Measurements from ENCODE around the gene SSC4D. TPM values are rescaled to one million over a fixed set of nuclear protein-coding genes. Genes with fewer than 3 reads are reported as not detected.

The SSC4D gene
- total and polyA plus RNA-seq, 9 of the 15 experiments (the other 6 are each of a cell fraction or from before 2014, with no cell fraction given) = 0.06 to 1.1 (median 0.85) TPM; not detected in 1

- TF ChIP-seq HIVEP1 (CRISPR knock-in tag; IDR thresholded peaks at IDR 0.05) = no peak
- TF ChIP-seq, protein P1, sequence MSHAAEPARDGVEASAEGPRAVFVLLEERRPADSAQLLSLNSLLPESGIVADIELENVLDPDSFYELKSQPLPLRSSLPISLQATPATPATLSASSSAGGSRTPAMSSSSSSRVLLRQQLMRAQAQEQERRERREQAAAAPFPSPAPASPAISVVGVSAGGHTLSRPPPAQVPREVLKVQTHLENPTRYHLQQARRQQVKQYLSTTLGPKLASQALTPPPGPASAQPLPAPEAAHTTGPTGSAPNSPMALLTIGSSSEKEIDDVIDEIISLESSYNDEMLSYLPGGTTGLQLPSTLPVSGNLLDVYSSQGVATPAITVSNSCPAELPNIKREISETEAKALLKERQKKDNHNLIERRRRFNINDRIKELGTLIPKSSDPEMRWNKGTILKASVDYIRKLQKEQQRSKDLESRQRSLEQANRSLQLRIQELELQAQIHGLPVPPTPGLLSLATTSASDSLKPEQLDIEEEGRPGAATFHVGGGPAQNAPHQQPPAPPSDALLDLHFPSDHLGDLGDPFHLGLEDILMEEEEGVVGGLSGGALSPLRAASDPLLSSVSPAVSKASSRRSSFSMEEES (CRISPR knock-in tag; IDR thresholded peaks at IDR 0.05) = no peak
- no peak for TF ChIP-seq KDM4B (IDR thresholded peaks at IDR 0.05; ENCODE audit: borderline replicate concordance in 2 of 2, low read depth in 1 of 2)
Observed at GRCh38 chr7:76343931-76344321, 65.6 kb downstream of the SSC4D start (continued).

- intact Hi-C loops (cut with micrococcal nuclease) = no loop called here
- peaks cover 100% of the 10 kb centered on the region for H3K79me2 ChIP-seq (ENCODE audit: control insufficient read depth, insufficient read depth, low read length)
- no TSS peak for BruUV-seq (replicated peaks)
- no peaks in the 10 kb centered on the region for H3K9me1 ChIP-seq (ENCODE audit: control insufficient read depth, insufficient read depth, low read length)
- H3K4me3 ChIP-seq = no peak overlapping the region
- no peak overlapping the region for H3K27ac ChIP-seq (ENCODE audit: extremely low read depth, low read depth, low read length)
- CTCF ChIA-PET (ENCODE audit: low intra/inter-chr PET ratio) = interaction anchor here (0.6 kb wide), 1 partner anchor 160 kb away, joined by 4 read pairs; no protein-coding TSS in a partner anchor
- H3K27me3 ChIP-seq (ENCODE audit: control insufficient read depth in 2 of 2, insufficient read depth in 2 of 2, low read length in 2 of 2) = no peaks in the 10 kb centered on the region
- DNase-seq (ENCODE audit: extremely low read depth in 1 of 4, low spot score in 3 of 4) (no peak), ATAC-seq (peak; percentile 5; the same call in 2 of the 3 replicates), FAIRE-seq (no peak)
- in situ Hi-C loops (cut with MboI) = no loop called here
- H3K4me1 ChIP-seq (replicated peaks in 1 of 2; ENCODE audit: control insufficient read depth in 2 of 2, insufficient read depth in 2 of 2, low read length in 2 of 2) = peaks cover 6 to 24% of the 10 kb centered on the region in 2 experiments; a peak in 4 of 5 replicates
- POLR2A ChIA-PET = interaction anchor here (0.5 to 2.8 kb wide), 12 partner anchors 9 to 173 kb away, joined by 3 to 12 read pairs (median 3); partner anchors contain the start of gene YWHAG
- no peaks in the 10 kb centered on the region for H3K9me3 ChIP-seq (replicated peaks; ENCODE audit: control insufficient read depth, insufficient read depth, low read depth, low read length)
- no peak overlapping the region for H3K4me2 ChIP-seq (ENCODE audit: insufficient read depth, low read length)
- peaks cover 31% of the 10 kb centered on the region for H4K20me1 ChIP-seq (replicated peaks; ENCODE audit: control insufficient read depth, insufficient read depth, low read length)
- H2AFZ ChIP-seq (ENCODE audit: low read depth, low read length) = no peak overlapping the region
- no peak overlapping the region for H3K9ac ChIP-seq (ENCODE audit: insufficient read depth in 1 of 2, low read depth in 2 of 2, low read length in 2 of 2)
- WGBS (ENCODE audit: insufficient coverage, low coverage, missing lambda C conversion rate) = 82% methylated on average over 6 of the region's 6 CpGs
- peaks cover 94% of the 10 kb centered on the region for H3K36me3 ChIP-seq (ENCODE audit: control insufficient read depth, insufficient read depth, low read length)
- TF ChIP-seq RAD51 (IDR thresholded peaks at IDR 0.05; ENCODE audit: borderline replicate concordance, low read depth) (peak; percentile 84), JUND (IDR thresholded peaks at IDR 0.05; ENCODE audit: borderline replicate concordance, low read depth, low read length) (peak; percentile 3; the same call in 1 of the 2 replicates), JUND (tag; IDR thresholded peaks at IDR 0.05; ENCODE audit: borderline replicate concordance, low read depth, low read length) (no peak), RAD21 (CRISPR knock-in tag; conservative IDR thresholded peaks at IDR 0.05 in 1 of 2, IDR thresholded peaks at IDR 0.05 in 1 of 2) (no peak), SAFB (IDR thresholded peaks at IDR 0.05; ENCODE audit: borderline replicate concordance, low read depth, low read length) (no peak), EHMT2 (IDR thresholded peaks at IDR 0.05) (0 out of 2 replicates have a peak, but pooled peaks have one; percentile 24), FOXJ2 (tag; IDR thresholded peaks at IDR 0.05) (peak; percentile 20; the same call in 1 of the 2 replicates), TOE1 (IDR thresholded peaks at IDR 0.05; ENCODE audit: borderline replicate concordance) (peak; percentile 92), TOE1 (CRISPR knock-in tag; IDR thresholded peaks at IDR 0.05; ENCODE audit: borderline replicate concordance, low read depth) (no peak), ARNT (IDR thresholded peaks at IDR 0.05) (no peak), MEIS2 (IDR thresholded peaks at IDR 0.05; ENCODE audit: partially characterized antibody) (peak; percentile 28), ZFP1 (CRISPR knock-in tag; IDR thresholded peaks at IDR 0.05) (no peak)
- TF ChIP-seq, protein P2, sequence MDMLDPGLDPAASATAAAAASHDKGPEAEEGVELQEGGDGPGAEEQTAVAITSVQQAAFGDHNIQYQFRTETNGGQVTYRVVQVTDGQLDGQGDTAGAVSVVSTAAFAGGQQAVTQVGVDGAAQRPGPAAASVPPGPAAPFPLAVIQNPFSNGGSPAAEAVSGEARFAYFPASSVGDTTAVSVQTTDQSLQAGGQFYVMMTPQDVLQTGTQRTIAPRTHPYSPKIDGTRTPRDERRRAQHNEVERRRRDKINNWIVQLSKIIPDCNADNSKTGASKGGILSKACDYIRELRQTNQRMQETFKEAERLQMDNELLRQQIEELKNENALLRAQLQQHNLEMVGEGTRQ (CRISPR knock-in tag; IDR thresholded peaks at IDR 0.05) = peak; percentile 66
- TF ChIP-seq, protein P3, sequence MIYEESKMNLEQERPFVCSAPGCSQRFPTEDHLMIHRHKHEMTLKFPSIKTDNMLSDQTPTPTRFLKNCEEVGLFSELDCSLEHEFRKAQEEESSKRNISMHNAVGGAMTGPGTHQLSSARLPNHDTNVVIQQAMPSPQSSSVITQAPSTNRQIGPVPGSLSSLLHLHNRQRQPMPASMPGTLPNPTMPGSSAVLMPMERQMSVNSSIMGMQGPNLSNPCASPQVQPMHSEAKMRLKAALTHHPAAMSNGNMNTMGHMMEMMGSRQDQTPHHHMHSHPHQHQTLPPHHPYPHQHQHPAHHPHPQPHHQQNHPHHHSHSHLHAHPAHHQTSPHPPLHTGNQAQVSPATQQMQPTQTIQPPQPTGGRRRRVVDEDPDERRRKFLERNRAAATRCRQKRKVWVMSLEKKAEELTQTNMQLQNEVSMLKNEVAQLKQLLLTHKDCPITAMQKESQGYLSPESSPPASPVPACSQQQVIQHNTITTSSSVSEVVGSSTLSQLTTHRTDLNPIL (CRISPR knock-in tag; IDR thresholded peaks at IDR 0.05) = no peak
Observed at GRCh38 chr7:76343294-76343930, 66.1 kb downstream of the SSC4D start.

All from K562 (cell line).